ENCODE results near the gene CFAP299.

The CFAP299 gene

GRCh38 chr4:80447493-80447892, 112.0 kb downstream of the CFAP299 start:
- DNase-seq (ENCODE audit: low spot score) = no peak

DNA sequence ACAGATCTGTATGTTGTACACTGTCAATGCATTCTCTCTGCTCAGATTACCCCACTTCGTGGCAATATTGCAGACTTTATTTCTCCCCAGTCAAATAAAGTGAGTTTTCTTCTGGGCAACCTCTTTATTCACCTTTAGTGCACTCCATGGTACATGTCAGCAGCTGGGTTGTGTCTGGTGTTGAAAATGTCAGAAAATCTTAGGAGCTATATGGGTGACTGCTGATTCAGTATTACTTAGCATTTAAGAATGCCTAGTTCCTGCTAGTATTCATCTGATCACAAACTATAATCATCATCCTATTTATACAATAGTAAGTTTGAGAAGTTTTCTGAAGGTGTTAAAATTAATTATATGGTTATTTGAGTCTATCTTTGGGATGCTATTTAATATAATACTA, 112.5 kb downstream of the CFAP299 start:
- no peak for DNase-seq (ENCODE audit: low spot score)

DNA sequence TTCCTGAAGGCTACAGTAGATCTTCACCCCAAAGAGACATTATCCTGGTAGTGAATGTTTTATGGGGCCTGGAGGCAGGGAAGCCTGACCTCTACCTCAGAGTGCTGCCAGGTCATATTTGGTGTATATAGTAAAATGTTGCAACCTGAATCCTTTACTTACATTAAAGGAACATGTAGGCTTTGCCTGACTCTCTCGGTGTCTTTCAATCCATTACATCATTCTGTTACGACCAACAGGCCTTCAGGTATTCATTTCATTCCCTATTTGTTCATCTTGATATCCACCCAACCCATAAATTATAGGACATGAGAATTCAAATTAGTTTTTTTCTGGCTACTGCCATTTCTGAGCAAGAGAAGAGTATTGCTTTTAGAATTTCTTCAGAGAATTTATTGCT, 116.5 kb downstream of the CFAP299 start:
- no peak for DNase-seq (ENCODE audit: low spot score)

DNA sequence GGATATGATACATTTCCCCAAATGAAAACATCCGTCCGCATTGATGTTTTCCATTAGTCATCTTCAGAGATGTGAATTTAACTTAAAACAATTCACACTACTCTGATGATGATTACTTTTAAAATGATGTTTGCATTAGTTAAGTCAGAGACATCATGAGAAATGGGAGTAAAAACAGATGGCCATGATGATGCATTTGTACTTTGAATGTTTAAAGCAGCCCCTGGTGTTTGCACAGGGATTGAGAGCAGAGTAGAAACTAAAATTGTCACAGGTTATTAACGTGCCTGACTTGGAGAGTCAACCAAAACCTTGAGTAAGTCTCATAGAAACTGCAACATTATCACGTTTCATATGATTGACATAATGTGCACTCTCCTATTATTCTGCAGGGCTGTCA, 117.2 kb downstream of the CFAP299 start:
- no peak for DNase-seq (ENCODE audit: low spot score)

GRCh38 chr4:80454040-80454439, 118.5 kb downstream of the CFAP299 start:
- no peak for DNase-seq (ENCODE audit: low spot score)

GRCh38 chr4:80454556-80454955, 119.0 kb downstream of the CFAP299 start:
- DNase-seq (ENCODE audit: low spot score) = no peak

DNA sequence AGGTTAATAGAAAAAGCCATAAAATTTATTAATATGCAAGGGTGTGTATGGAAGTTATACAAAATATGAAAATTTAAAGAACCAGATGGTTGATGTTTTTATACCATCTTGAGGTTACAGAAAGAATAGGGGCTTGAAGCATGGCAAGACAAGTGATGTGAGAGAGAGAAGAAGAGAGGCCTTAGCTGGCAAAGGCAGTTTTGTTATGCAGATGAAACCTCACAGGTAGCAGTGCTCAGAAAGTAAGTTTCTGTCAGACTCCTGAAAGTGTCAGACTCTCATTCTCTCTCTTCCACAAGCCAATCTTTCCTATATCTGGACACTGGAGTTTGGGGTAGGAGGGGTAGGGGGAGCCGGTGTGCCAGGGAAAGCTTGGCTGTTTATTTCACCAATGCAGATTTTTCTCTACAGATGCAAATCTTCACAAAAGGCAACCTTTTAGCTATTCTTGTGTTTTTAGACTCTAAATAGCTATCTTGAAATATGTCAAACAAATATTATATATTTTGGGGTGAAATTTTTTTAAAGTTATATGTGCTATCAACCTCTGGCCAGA, 124.5 kb downstream of the CFAP299 start:
- DNase-seq (ENCODE audit: low spot score) = no peak

DNA sequence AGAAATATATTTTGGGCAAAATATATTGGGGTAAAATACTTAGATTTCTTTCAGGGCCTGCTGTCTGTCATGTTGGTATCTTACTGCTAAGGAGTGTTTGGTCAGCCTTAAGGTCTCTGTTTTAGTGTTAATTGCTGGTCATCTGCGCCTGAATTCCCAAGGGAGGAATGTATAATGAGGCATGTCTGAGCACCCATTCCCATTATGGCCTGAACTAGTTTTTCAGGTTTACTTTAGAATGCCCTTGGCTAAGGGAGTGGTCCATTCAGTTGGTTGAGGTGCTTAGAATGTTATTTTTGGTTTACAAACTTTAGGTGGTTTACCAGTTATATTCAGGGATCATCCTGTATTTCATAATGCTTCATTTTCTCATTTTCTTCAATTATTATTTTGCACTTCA, 125.9 kb downstream of the CFAP299 start:
- no peak for DNase-seq (ENCODE audit: low spot score)

- DNase-seq (ENCODE audit: low spot score) = no peak
Measured at GRCh38 chr4:80462621-80463091, 127.1 kb downstream of the CFAP299 start.

- DNase-seq (ENCODE audit: low spot score) = no peak
Measured at GRCh38 chr4:80463509-80463908, 128.0 kb downstream of the CFAP299 start.

DNA sequence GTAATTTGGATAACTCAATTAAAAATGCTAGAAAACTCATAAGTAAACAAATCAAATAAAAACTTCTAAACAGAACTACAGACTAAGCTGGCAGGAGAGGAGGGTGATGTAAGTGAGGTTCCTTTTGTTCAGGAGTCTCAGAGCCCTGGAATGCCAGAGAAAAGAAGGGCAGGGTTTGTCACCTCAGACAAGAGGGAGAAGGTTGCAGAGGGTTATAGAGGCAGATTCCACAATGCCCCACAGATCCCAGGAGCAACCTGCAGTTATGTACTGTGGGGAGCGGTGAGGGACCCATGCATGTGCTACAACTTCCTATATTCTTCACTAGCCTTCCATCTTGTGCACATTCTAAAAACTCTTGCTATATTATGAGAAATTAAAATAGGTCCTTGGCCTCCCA, 129.7 kb downstream of the CFAP299 start:
- no peak for DNase-seq (ENCODE audit: low spot score)

- DNase-seq (ENCODE audit: low spot score) = no peak
Measured at GRCh38 chr4:80465736-80466135, 130.2 kb downstream of the CFAP299 start.

- DNase-seq (ENCODE audit: low spot score) = no peak
Measured at GRCh38 chr4:80466618-80467017, 131.1 kb downstream of the CFAP299 start.

GRCh38 chr4:80471756-80472155, 136.2 kb downstream of the CFAP299 start:
- no peak for DNase-seq (ENCODE audit: low spot score)

DNA sequence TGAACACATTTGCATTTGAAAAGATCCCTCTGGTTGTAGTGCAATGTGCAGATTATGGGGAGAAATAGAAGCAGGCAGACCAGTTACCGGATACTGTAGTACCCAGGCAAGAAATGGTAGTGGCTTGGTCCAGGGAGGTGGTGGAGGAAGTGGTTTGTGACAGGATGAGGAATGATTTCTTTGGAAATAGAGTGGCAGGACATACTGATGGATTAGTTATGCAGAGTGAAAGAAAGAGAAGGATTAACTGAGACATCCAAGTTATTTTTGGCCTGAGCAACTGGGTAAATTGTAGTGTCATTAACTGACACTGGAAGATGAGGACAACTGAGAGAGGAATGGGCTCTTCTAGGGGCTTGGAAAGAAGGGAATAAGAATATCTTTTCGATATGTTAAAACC, 139.7 kb downstream of the CFAP299 start:
- no peak for DNase-seq (ENCODE audit: low spot score)

DNA sequence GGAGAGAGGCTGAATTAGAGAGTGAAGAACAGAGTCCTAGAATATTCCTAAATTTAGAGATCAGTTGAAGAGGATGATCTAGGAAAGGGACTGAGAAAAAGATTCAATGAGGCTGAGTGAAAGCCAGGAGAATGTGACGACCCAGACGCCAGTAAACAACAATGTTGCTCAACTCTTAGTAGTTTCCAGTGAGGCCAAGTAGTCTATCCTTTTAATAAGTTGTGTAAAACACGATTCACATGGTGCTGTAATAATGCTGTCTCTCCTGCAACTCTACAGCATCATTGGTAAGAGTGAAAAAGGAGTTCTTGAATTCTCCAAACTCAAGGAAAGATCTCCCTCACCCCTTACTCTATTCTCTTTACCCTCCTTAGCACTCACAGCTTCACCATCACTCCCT, 140.3 kb downstream of the CFAP299 start:
- DNase-seq (ENCODE audit: low spot score) = no peak

DNA sequence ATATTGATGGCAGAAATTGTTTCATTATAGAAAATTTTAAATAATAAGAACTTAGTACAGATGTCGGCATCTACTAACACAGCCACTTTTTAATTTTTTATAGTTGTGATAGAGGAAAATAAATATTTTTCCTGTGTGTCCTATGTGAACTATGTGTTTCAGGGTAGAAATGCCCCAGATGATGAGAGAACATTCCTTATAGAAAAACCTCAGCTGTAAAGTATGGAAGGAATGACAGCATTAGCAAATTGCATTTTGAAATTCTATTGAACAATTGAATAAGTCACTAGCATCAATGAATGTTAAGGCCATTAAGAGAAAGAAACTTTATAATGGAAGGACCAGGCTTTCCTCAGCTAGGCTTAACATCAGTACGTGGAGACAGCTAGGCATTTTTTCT, 149.2 kb downstream of the CFAP299 start:
- DNase-seq (ENCODE audit: low spot score) = no peak

- DNase-seq (ENCODE audit: low spot score) = no peak
Measured at GRCh38 chr4:80486603-80487002, 151.1 kb downstream of the CFAP299 start.

- DNase-seq (ENCODE audit: low spot score) = no peak
Measured at GRCh38 chr4:80489798-80490197, 154.3 kb downstream of the CFAP299 start.

- DNase-seq (ENCODE audit: low spot score) = no peak
Measured at GRCh38 chr4:80492761-80493160, 157.2 kb downstream of the CFAP299 start.

GRCh38 chr4:80495865-80496264, 160.3 kb downstream of the CFAP299 start:
- no peak for DNase-seq (ENCODE audit: low spot score)

GRCh38 chr4:80498725-80499124, 163.2 kb downstream of the CFAP299 start:
- no peak for DNase-seq (ENCODE audit: low spot score)

- no peak for DNase-seq (ENCODE audit: low spot score)
Measured at GRCh38 chr4:80500613-80501012, 165.1 kb downstream of the CFAP299 start.

DNA sequence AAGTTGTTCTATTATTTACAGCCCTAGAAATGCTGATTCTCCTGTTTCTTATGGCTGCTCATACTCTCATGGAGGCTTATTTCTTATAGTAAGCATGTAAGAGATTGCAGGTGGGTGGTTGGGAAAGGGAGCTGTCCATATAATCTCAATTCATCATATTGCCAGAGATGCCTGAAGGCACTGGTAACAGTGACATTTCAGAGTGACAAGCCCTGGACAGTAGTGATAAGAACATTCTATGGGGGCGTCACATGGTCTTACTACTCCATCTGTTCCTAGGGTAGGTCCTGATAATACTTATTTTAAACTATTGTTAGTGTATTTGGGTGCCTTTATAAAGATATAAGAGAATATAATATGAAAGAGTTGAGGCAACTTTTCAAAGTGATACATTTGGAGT, 171.5 kb downstream of the CFAP299 start:
- DNase-seq (ENCODE audit: low spot score) = no peak

- no peak for DNase-seq (ENCODE audit: low spot score)
Measured at GRCh38 chr4:80507507-80507906, 172.0 kb downstream of the CFAP299 start.

Data from globus pallidus (tissue), 1 donor.